Parathyroid adenoma (tissue), 2 donors: ENCODE results near the gene SLC5A6.
"Not testable (repeated sequence)": the region's sequence is repeated elsewhere in the genome, so short reads cannot be mapped to it uniquely, and the experiment has no call there.

Source experiments
- H2AFZ ChIP-seq: fragments of 300-600 bp; sonication (generic); one replicate; pipeline ENCODE4 v1.7.0; 2017; ENCODE audit warnings: antibody characterized with exemption, mild to moderate bottlenecking
- H3K27ac ChIP-seq: fragments of 300-600 bp; sonication (generic); one replicate; pipeline ENCODE4 v1.7.0; 2017
- H3K27me3 ChIP-seq: fragments of 300-600 bp; sonication (generic); one replicate; pipeline ENCODE4 v1.7.0; 2017; ENCODE audit warnings: low read length; ENCODE audit not compliant: control insufficient read depth, insufficient read depth
- H3K36me3 ChIP-seq: fragments of 300-600 bp; sonication (generic); one replicate; pipeline ENCODE4 v1.7.0; 2017; ENCODE audit warnings: low read length; ENCODE audit not compliant: control insufficient read depth, insufficient read depth
- H3K4me1 ChIP-seq: fragments of 300-600 bp; sonication (generic); one replicate; pipeline ENCODE4 v1.7.0; 2017; ENCODE audit warnings: control low read depth
- H3K4me2 ChIP-seq: fragments of 300-600 bp; sonication (generic); one replicate; pipeline ENCODE4 v1.7.0; 2017; ENCODE audit warnings: low read length
- H3K4me3 ChIP-seq: fragments of 300-600 bp; sonication (generic); one replicate; pipeline ENCODE4 v1.7.0; 2017; ENCODE audit warnings: low read depth, low read length
- H3K79me2 ChIP-seq: fragments of 300-600 bp; sonication (generic); one replicate; pipeline ENCODE4 v1.7.0; 2017; ENCODE audit warnings: control low read depth
- H3K9ac ChIP-seq: fragments of 300-600 bp; sonication (generic); one replicate; pipeline ENCODE4 v1.7.0; 2017; ENCODE audit warnings: mild to moderate bottlenecking
- H3K9me3 ChIP-seq: fragments of 300-600 bp; sonication (generic); one replicate; pipeline ENCODE4 v1.7.0; 2017; ENCODE audit warnings: low read length; ENCODE audit not compliant: control insufficient read depth
- TF ChIP-seq, protein P1 (sequence below): fragments of 300-600 bp; sonication (generic); IDR thresholded peaks from one replicate; pipeline ENCODE4 v1.7.0; 2017; ENCODE audit warnings: antibody characterized with exemption, mild to moderate bottlenecking
- donor health status: primary hyperparathyroidism.

Gene SLC5A6

DNA sequence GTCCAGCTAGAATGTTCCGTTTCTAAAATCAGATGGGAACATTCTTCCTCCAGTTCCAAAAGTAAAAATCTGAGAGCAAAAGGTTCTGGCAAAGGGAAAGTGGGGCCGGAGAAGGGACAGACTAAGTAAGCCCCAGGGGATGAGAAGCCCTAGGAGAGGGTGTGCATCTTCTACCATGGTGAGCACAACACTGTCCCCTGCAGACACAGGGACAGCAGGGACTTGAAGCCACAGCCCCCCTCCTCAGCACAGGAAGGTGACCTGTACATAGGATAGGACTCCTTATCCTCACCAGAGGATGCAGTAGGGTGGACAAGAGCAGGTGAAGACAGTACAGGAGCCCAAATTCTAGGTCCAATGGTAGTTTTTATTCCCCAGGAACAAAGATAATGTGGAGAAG is 12.8 kb downstream of the SLC5A6 start:
- no peak overlapping the region for H3K27ac ChIP-seq

GRCh38 chr2:27198627-27199026 is 13.4 kb downstream of the SLC5A6 start:
- TF ChIP-seq, protein P1, sequence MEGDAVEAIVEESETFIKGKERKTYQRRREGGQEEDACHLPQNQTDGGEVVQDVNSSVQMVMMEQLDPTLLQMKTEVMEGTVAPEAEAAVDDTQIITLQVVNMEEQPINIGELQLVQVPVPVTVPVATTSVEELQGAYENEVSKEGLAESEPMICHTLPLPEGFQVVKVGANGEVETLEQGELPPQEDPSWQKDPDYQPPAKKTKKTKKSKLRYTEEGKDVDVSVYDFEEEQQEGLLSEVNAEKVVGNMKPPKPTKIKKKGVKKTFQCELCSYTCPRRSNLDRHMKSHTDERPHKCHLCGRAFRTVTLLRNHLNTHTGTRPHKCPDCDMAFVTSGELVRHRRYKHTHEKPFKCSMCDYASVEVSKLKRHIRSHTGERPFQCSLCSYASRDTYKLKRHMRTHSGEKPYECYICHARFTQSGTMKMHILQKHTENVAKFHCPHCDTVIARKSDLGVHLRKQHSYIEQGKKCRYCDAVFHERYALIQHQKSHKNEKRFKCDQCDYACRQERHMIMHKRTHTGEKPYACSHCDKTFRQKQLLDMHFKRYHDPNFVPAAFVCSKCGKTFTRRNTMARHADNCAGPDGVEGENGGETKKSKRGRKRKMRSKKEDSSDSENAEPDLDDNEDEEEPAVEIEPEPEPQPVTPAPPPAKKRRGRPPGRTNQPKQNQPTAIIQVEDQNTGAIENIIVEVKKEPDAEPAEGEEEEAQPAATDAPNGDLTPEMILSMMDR, result no peak
- no peak overlapping the region for H2AFZ ChIP-seq
- no peaks in the 10 kb centered on the region for H3K36me3 ChIP-seq
- no peak overlapping the region for H3K4me3 ChIP-seq
- no peak overlapping the region for H3K27ac ChIP-seq
- no peaks in the 10 kb centered on the region for H3K4me1 ChIP-seq
- H3K4me2 ChIP-seq, result no peak overlapping the region
- no peak overlapping the region for H3K9ac ChIP-seq
- no peaks in the 10 kb centered on the region for H3K9me3 ChIP-seq
- no peaks in the 10 kb centered on the region for H3K27me3 ChIP-seq
- no peaks in the 10 kb centered on the region for H3K79me2 ChIP-seq

More for the DNA sequence above, 12.8 kb downstream of the SLC5A6 start:
- no peaks in the 10 kb centered on the region for H3K79me2 ChIP-seq
- no peaks in the 10 kb centered on the region for H3K27me3 ChIP-seq
- H2AFZ ChIP-seq, result no peak overlapping the region
- H3K9ac ChIP-seq, result no peak overlapping the region
- no peaks in the 10 kb centered on the region for H3K9me3 ChIP-seq
- no peak overlapping the region for H3K4me3 ChIP-seq
- H3K4me1 ChIP-seq, result no peaks in the 10 kb centered on the region
- H3K36me3 ChIP-seq, result no peaks in the 10 kb centered on the region
- TF ChIP-seq, protein P1, result no peak
- no peak overlapping the region for H3K4me2 ChIP-seq

GRCh38 chr2:27198068-27198467 is 14.0 kb downstream of the SLC5A6 start:
- H3K36me3 ChIP-seq, H3K9me3 ChIP-seq, H2AFZ ChIP-seq, H3K27me3 ChIP-seq, H3K79me2 ChIP-seq, H3K4me1 ChIP-seq, H3K4me3 ChIP-seq, H3K4me2 ChIP-seq, H3K27ac ChIP-seq, H3K9ac ChIP-seq: not testable (repeated sequence)

- not testable (repeated sequence) for H3K9ac ChIP-seq, H3K9me3 ChIP-seq, H3K27me3 ChIP-seq, H3K4me3 ChIP-seq, H2AFZ ChIP-seq, H3K36me3 ChIP-seq, H3K79me2 ChIP-seq, H3K4me1 ChIP-seq, H3K27ac ChIP-seq, H3K4me2 ChIP-seq
These were observed 16.3 kb downstream of the SLC5A6 start for GRCh38 chr2:27195799-27196198.

DNA sequence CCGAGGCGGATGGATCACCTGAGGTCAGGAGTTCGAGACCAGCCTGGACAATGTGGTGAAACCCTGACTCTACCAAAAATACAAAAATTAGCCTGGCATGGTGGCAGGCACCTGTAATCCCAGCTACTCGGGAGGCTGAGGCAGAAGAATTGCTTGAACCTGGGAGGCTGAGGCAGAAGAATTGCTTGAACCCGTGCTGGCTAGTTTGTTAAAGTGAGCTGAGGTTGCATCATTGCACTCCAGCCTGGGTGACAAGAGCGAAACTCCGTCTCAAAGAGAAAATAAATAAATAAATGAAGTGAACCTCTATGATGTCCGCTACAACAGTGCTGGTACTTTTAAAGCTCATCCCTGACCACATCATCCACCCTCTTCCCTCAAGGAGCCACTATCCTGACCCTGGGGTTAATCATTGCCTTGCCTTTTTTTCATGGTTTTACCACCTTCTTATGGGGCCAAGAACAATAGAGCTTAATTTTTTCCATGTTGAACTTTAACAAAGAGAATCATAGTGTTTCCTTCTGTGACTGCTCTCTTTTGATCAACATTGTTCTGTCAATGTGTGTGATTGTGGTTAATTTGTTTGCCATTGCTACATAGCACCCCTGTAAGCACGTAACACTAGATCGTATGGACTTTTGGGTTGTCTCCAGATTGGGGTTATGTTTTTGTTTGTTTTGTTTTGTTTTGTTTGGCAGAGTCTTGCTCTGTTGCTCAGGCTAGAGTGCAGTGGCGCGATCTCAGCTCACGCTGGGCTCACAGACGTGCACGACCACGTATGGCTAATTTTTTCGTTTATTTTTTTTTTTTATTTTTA is 17.3 kb downstream of the SLC5A6 start:
- Histone ChIP-seq H3K4me3 (no peak overlapping the region), H3K27ac (no peak overlapping the region), H3K79me2 (no peaks in the 10 kb centered on the region), H3K4me2 (no peak overlapping the region), H3K9ac (no peak overlapping the region), H3K36me3 (no peaks in the 10 kb centered on the region), H2AFZ (no peak overlapping the region), H3K27me3 (no peaks in the 10 kb centered on the region), H3K4me1 (no peaks in the 10 kb centered on the region), H3K9me3 (no peaks in the 10 kb centered on the region)
- TF ChIP-seq, protein P1, result no peak
